T-helper 2 cell treated with Interferon-gamma antibody and Interleukin-4, amounts not matched to agents 100 ng/mL and 5 ng/mL, for 36 hours (primary cell): ENCODE data around the gene TCF7L1. TPM values are rescaled to one million over a fixed set of nuclear protein-coding genes. Genes with fewer than 3 reads are reported as not detected.

Experiments used
- intact Hi-C: fragments of 100-400 bp; cut with micrococcal nuclease; formaldehyde crosslinking; loops from one replicate; pipeline ENCODE4 v1.15.1; 2023
- total RNA-seq: library from RNA; stranded (reverse); gene quantifications from 2 replicates; pipeline ENCODE4 v1.2.3, GENCODE V29; 2022

TCF7L1 gene
- total RNA-seq, 1 donor from 2014 or later = not detected

- intact Hi-C loops = no loop called here
Measured at GRCh38 chr2:85273738-85274731, 140.8 kb downstream of the TCF7L1 start.

- intact Hi-C loops = no loop called here
Measured at GRCh38 chr2:85275984-85276540, 142.9 kb downstream of the TCF7L1 start.

GRCh38 chr2:85276571-85277118 lies 143.5 kb downstream of the TCF7L1 start:
- intact Hi-C loops = no loop called here

- intact Hi-C loops = no loop called here
Measured at GRCh38 chr2:85277416-85278158, 144.4 kb downstream of the TCF7L1 start.

- intact Hi-C loops = no loop called here
Measured at GRCh38 chr2:85278361-85278760, 145.2 kb downstream of the TCF7L1 start.

- intact Hi-C loops = no loop called here
Measured at GRCh38 chr2:85281553-85281952, 148.4 kb downstream of the TCF7L1 start.

GRCh38 chr2:85282914-85283313 lies 149.7 kb downstream of the TCF7L1 start:
- intact Hi-C loops = no loop called here

- intact Hi-C loops = no loop called here
Measured at GRCh38 chr2:85283641-85284040, 150.4 kb downstream of the TCF7L1 start.

GRCh38 chr2:85286918-85287317 lies 153.7 kb downstream of the TCF7L1 start:
- intact Hi-C loops = loop anchor here (5.0 kb wide), 1 partner anchor 795 kb away; no protein-coding TSS in a partner anchor

- intact Hi-C loops = loop anchor here (5.0 kb wide), 1 partner anchor 795 kb away; no protein-coding TSS in a partner anchor
Measured at GRCh38 chr2:85287721-85288120, 154.5 kb downstream of the TCF7L1 start.

- intact Hi-C loops = loop anchor here (5.0 kb wide), 1 partner anchor 796 kb away; no protein-coding TSS in a partner anchor
Measured at GRCh38 chr2:85288244-85288725, 155.1 kb downstream of the TCF7L1 start.

- intact Hi-C loops = loop anchor here (2.0 kb wide), 1 partner anchor 365 kb away; no protein-coding TSS in a partner anchor
Measured at GRCh38 chr2:85291425-85292023, 158.3 kb downstream of the TCF7L1 start.

GRCh38 chr2:85302121-85302520 lies 168.9 kb downstream of the TCF7L1 start:
- intact Hi-C loops = no loop called here

GRCh38 chr2:85303780-85304531 lies 170.8 kb downstream of the TCF7L1 start:
- intact Hi-C loops = no loop called here

- intact Hi-C loops = no loop called here
Measured at GRCh38 chr2:85307527-85307897, 174.3 kb downstream of the TCF7L1 start.

- intact Hi-C loops = no loop called here
Measured at GRCh38 chr2:85308201-85308600, 175.0 kb downstream of the TCF7L1 start.

GRCh38 chr2:85308896-85309555 lies 175.8 kb downstream of the TCF7L1 start:
- intact Hi-C loops = no loop called here

- intact Hi-C loops = no loop called here
Measured at GRCh38 chr2:85309699-85310321, 176.6 kb downstream of the TCF7L1 start.

- intact Hi-C loops = no loop called here
Measured at GRCh38 chr2:85310330-85310729, 177.1 kb downstream of the TCF7L1 start.
